ENCODE data around the gene CDH22. TPM values are rescaled to one million over a fixed set of nuclear protein-coding genes. Genes with fewer than 3 reads are reported as not detected.
A peak's percentile ranks its signal among the peaks of the same experiment; 100 is the strongest.

Gene CDH22
- total and polyA plus RNA-seq, 9 of the 15 experiments (the other 6 are each of a cell fraction or from before 2014, with no cell fraction given), result 0.07 to 0.08 TPM; not detected in 7

DNA sequence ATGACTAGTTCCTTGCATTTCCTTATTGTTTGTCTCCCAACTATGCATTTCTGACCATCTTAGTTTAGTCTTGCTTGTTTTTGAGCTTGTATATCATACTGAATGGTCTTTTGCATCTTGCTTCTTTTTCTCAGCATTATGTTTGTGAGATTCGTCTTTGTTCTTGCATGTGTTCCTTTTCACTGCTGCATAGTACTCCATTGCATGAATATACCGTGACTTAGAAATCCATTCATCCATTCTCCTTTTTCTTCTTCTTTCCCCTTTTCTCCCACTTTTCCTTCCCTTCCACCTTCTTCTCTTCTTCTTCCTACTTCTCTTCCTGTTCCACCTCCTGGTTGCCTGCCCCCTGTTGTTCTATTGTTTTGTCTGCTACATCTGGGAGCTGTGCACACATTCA, 42.8 kb downstream of the CDH22 start (continued):
- TF ChIP-seq, protein P1, sequence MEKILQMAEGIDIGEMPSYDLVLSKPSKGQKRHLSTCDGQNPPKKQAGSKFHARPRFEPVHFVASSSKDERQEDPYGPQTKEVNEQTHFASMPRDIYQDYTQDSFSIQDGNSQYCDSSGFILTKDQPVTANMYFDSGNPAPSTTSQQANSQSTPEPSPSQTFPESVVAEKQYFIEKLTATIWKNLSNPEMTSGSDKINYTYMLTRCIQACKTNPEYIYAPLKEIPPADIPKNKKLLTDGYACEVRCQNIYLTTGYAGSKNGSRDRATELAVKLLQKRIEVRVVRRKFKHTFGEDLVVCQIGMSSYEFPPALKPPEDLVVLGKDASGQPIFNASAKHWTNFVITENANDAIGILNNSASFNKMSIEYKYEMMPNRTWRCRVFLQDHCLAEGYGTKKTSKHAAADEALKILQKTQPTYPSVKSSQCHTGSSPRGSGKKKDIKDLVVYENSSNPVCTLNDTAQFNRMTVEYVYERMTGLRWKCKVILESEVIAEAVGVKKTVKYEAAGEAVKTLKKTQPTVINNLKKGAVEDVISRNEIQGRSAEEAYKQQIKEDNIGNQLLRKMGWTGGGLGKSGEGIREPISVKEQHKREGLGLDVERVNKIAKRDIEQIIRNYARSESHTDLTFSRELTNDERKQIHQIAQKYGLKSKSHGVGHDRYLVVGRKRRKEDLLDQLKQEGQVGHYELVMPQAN (IDR thresholded peaks at IDR 0.05; ENCODE audit: borderline replicate concordance), result no peak
- TF ChIP-seq ZNF449 (CRISPR knock-in tag; IDR thresholded peaks at IDR 0.05) (no peak), CC2D1A (IDR thresholded peaks at IDR 0.05) (no peak), ZNF57 (CRISPR knock-in tag; IDR thresholded peaks at IDR 0.05) (no peak), BRD9 (IDR thresholded peaks at IDR 0.05; ENCODE audit: low read depth, partially characterized antibody) (no peak)

- Histone ChIP-seq H3K9me1 (ENCODE audit: control insufficient read depth, insufficient read depth, low read length) (peaks cover 3% of the 10 kb centered on the region), H3K79me2 (ENCODE audit: control insufficient read depth, insufficient read depth, low read length) (no peaks in the 10 kb centered on the region), H4K20me1 (replicated peaks; ENCODE audit: control insufficient read depth, insufficient read depth, low read length) (no peaks in the 10 kb centered on the region; the same call in 1 of the 2 replicates), H2AFZ (ENCODE audit: low read depth, low read length) (no peak overlapping the region), H3K9ac (ENCODE audit: insufficient read depth in 1 of 2, low read depth in 2 of 2, low read length in 2 of 2) (no peak overlapping the region), H3K27ac (ENCODE audit: extremely low read depth, low read depth, low read length) (no peak overlapping the region), H3K4me3 (no peak overlapping the region), H3K4me2 (ENCODE audit: insufficient read depth, low read length) (no peak overlapping the region), H3K4me1 (replicated peaks in 1 of 2; ENCODE audit: control insufficient read depth in 2 of 2, insufficient read depth in 2 of 2, low read length in 2 of 2) (no peaks in the 10 kb centered on the region), H3K27me3 (ENCODE audit: control insufficient read depth in 2 of 2, insufficient read depth in 2 of 2, low read length in 2 of 2) (peaks cover 0 to 23% of the 10 kb centered on the region in 2 experiments; a peak in 2 of 5 replicates), H3K36me3 (ENCODE audit: control insufficient read depth, insufficient read depth, low read length) (no peaks in the 10 kb centered on the region), H3K9me3 (replicated peaks; ENCODE audit: control insufficient read depth, insufficient read depth, low read depth, low read length) (no peaks in the 10 kb centered on the region; the same call in 1 of the 2 replicates)
- ChIA-PET POLR2A (interaction anchor here (0.6 to 1.2 kb wide), 2 partner anchors 23 to 172 kb away, joined by 3 read pairs; no protein-coding TSS in a partner anchor), CTCF (ENCODE audit: low intra/inter-chr PET ratio) (no interaction called here)
- DNase-seq (ENCODE audit: extremely low read depth in 1 of 4, low spot score in 3 of 4) (no peak), ATAC-seq (no peak), FAIRE-seq (no peak)
- no TSS peak for BruUV-seq (replicated peaks)
- intact Hi-C loops (cut with micrococcal nuclease) (no loop called here), in situ Hi-C loops (cut with MboI) (no loop called here)
- 18% methylated on average over 26 of the region's 26 CpGs for WGBS (ENCODE audit: insufficient coverage, low coverage, missing lambda C conversion rate)
- TF ChIP-seq GATAD2A (IDR thresholded peaks at IDR 0.05) (no peak), RBM25 (IDR thresholded peaks at IDR 0.05; ENCODE audit: low read depth, low read length, severe bottlenecking) (peak; percentile 79), ZFP36 (IDR thresholded peaks at IDR 0.05; ENCODE audit: low read depth, low read length, partially characterized antibody) (peak; percentile 60)
These were observed 43.7 kb downstream of the CDH22 start for GRCh38 chr20:46264391-46265266.
